ENCODE results near the gene ID3.

The ID3 gene

GRCh38 chr1:23559985-23560741 lies 862 bp upstream of the ID3 start:
- Histone ChIP-seq H3K36me3 (ENCODE audit: control insufficient read depth, insufficient read depth, low read length) (no peaks in the 10 kb centered on the region), H3K79me2 (no peaks in the 10 kb centered on the region), H2AFZ (peak overlapping the region; percentile 73), H3K4me3 (ENCODE audit: low read depth, low read length) (peak overlapping the region; percentile 62), H3K27ac (peak overlapping the region; percentile 84), H3K9ac (no peak overlapping the region), H3K9me3 (ENCODE audit: control insufficient read depth, low read length) (no peaks in the 10 kb centered on the region), H3K4me2 (ENCODE audit: low read length) (peak overlapping the region; percentile 62), H3K4me1 (peaks cover 3% of the 10 kb centered on the region), H3K27me3 (ENCODE audit: control insufficient read depth, insufficient read depth, low read length) (no peaks in the 10 kb centered on the region)
- TF ChIP-seq CTCF (IDR thresholded peaks at IDR 0.05): no peak

- no peaks in the 10 kb centered on the region for H3K9me3 ChIP-seq (ENCODE audit: control insufficient read depth, low read length)
- TF ChIP-seq CTCF (IDR thresholded peaks at IDR 0.05): no peak
- H3K4me3 ChIP-seq (ENCODE audit: low read depth, low read length): peak overlapping the region; percentile 62
- no peak overlapping the region for H3K9ac ChIP-seq
- H3K4me1 ChIP-seq: peaks cover 6% of the 10 kb centered on the region
- H3K27ac ChIP-seq: peak overlapping the region; percentile 84
- no peaks in the 10 kb centered on the region for H3K79me2 ChIP-seq
- peak overlapping the region; percentile 62 for H3K4me2 ChIP-seq (ENCODE audit: low read length)
- H2AFZ ChIP-seq: peak overlapping the region; percentile 73
- H3K27me3 ChIP-seq (ENCODE audit: control insufficient read depth, insufficient read depth, low read length): no peaks in the 10 kb centered on the region
- no peaks in the 10 kb centered on the region for H3K36me3 ChIP-seq (ENCODE audit: control insufficient read depth, insufficient read depth, low read length)
Observed at GRCh38 chr1:23558872-23559135, 497 bp downstream of the ID3 start.

- Histone ChIP-seq H2AFZ (no peak overlapping the region), H3K79me2 (no peaks in the 10 kb centered on the region), H3K4me2 (ENCODE audit: low read length) (peak overlapping the region; percentile 62), H3K9ac (no peak overlapping the region), H3K36me3 (ENCODE audit: control insufficient read depth, insufficient read depth, low read length) (no peaks in the 10 kb centered on the region), H3K4me3 (ENCODE audit: low read depth, low read length) (peak overlapping the region; percentile 62), H3K27me3 (ENCODE audit: control insufficient read depth, insufficient read depth, low read length) (no peaks in the 10 kb centered on the region), H3K9me3 (ENCODE audit: control insufficient read depth, low read length) (no peaks in the 10 kb centered on the region), H3K4me1 (peaks cover 6% of the 10 kb centered on the region), H3K27ac (peak overlapping the region; percentile 84)
- no peak for TF ChIP-seq CTCF (IDR thresholded peaks at IDR 0.05)
Observed at GRCh38 chr1:23558140-23558871, 995 bp downstream of the ID3 start.

- H3K9ac ChIP-seq: no peak overlapping the region
- H3K9me3 ChIP-seq (ENCODE audit: control insufficient read depth, low read length): no peaks in the 10 kb centered on the region
- peak overlapping the region; percentile 62 for H3K4me3 ChIP-seq (ENCODE audit: low read depth, low read length)
- no peak for TF ChIP-seq CTCF (IDR thresholded peaks at IDR 0.05)
- peak overlapping the region; percentile 84 for H3K27ac ChIP-seq
- peak overlapping the region; percentile 25 for H3K4me2 ChIP-seq (ENCODE audit: low read length)
- peaks cover 6% of the 10 kb centered on the region for H3K4me1 ChIP-seq
- H3K79me2 ChIP-seq: no peaks in the 10 kb centered on the region
- no peaks in the 10 kb centered on the region for H3K27me3 ChIP-seq (ENCODE audit: control insufficient read depth, insufficient read depth, low read length)
- no peaks in the 10 kb centered on the region for H3K36me3 ChIP-seq (ENCODE audit: control insufficient read depth, insufficient read depth, low read length)
- H2AFZ ChIP-seq: no peak overlapping the region
Observed at GRCh38 chr1:23557471-23558124, 1.7 kb downstream of the ID3 start.
